ENCODE measurements around the gene ORAI1.
"Not testable (repeated sequence)": the region's sequence is repeated elsewhere in the genome, so short reads cannot be mapped to it uniquely, and the experiment has no call there.

The ORAI1 gene

GRCh38 chr12:121666829-121667228 lies 40.5 kb downstream of the ORAI1 start:
- H2BK12ac ChIP-seq (ENCODE audit: low read length); H3K4me3 ChIP-seq (ENCODE audit: low read length in 2 of 2); H3K27me3 ChIP-seq (ENCODE audit: control insufficient read depth in 3 of 3, insufficient read depth in 3 of 3, low read depth in 1 of 3, low read length in 3 of 3); H2BK120ac ChIP-seq (ENCODE audit: low read depth, low read length); H3K36me3 ChIP-seq (replicated peaks in 1 of 2; ENCODE audit: control insufficient read depth in 2 of 2, insufficient read depth in 2 of 2, low read length in 2 of 2); H4K8ac ChIP-seq (ENCODE audit: low read depth, low read length); H2AFZ ChIP-seq (ENCODE audit: low read length); H3K4me2 ChIP-seq (ENCODE audit: insufficient read depth, low read length, poor library complexity, severe bottlenecking); H3K4me1 ChIP-seq (ENCODE audit: control insufficient read depth in 2 of 2, insufficient read depth in 1 of 2, low read depth in 1 of 2, low read length in 2 of 2); H3K4ac ChIP-seq (ENCODE audit: low read length); H3K9me3 ChIP-seq (replicated peaks in 1 of 2; ENCODE audit: control insufficient read depth in 2 of 2, insufficient read depth in 1 of 2, low read depth in 1 of 2, low read length in 2 of 2); DNase-seq (ENCODE audit: low spot score); H3K23ac ChIP-seq (ENCODE audit: low read depth, low read length, poor library complexity); H2BK5ac ChIP-seq (ENCODE audit: low read length); H4K91ac ChIP-seq (ENCODE audit: low read depth, low read length, poor library complexity); H3K27ac ChIP-seq (replicated peaks; ENCODE audit: low read length); H2AK5ac ChIP-seq (ENCODE audit: low read depth, low read length); H3K14ac ChIP-seq (ENCODE audit: low read length); H3K9ac ChIP-seq (ENCODE audit: low read depth, low read length, poor library complexity); H2BK15ac ChIP-seq (ENCODE audit: low read length); H3K18ac ChIP-seq (ENCODE audit: low read length); H3K79me1 ChIP-seq (ENCODE audit: low read depth, low read length): not testable (repeated sequence)
- WGBS, 2 donors (ENCODE audit: extremely low coverage in 2 of 2, insufficient read length in 2 of 2, insufficient replicate concordance in 1 of 2): no CpG with 5 or more reads among the region's 6 CpGs

DNA sequence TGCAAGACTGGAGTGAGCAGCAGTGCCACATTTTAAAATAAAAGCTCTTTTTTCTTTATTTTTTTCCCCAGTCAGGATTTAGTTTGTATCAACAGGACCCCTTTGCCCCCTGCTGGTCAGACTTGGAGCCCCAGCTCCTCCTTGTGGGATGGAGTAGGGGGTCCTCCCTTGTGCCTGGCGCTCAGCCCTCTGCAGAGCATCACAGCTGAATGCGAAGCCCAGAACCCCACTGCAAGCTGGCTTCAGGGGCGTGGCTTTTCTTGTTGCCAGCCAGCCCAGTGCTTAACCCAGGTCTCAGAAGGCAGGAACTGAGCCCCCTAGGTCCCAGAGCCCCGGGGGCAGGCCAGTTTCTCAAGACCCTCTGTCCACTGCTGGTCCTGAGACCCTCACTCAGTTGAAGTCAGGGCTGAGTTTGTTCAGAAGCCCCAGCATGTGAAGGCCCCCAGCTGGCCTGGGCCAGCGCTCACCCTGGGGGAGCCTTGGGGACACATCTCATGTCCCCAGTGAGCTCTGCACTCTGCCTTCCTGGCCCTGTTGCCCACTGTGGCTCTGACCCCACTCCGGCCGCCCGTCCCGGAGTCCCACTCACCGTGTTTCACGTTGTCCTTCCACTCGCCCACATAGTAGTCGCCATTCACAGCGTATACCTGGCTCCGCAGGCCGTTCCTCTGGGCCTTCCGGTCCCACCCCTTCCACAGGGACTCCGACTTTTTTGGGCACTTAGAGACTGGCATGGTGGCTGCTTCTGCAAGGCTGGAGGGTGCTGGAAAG lies 42.6 kb downstream of the ORAI1 start:
- peak overlapping the region; percentile 50 for H2AFZ ChIP-seq (ENCODE audit: low read length)
- H4K8ac ChIP-seq (ENCODE audit: low read depth, low read length): no peak overlapping the region
- peak overlapping the region; percentile 68 for H2BK5ac ChIP-seq (ENCODE audit: low read length)
- H3K4me2 ChIP-seq (ENCODE audit: insufficient read depth, low read length, poor library complexity, severe bottlenecking): no peak overlapping the region
- no peak overlapping the region for H3K9ac ChIP-seq (ENCODE audit: low read depth, low read length, poor library complexity)
- H2AK5ac ChIP-seq (ENCODE audit: low read depth, low read length): peak overlapping the region; percentile 91
- H3K4me1 ChIP-seq (ENCODE audit: control insufficient read depth in 2 of 2, insufficient read depth in 1 of 2, low read depth in 1 of 2, low read length in 2 of 2): peaks cover 0 to 8% of the 10 kb centered on the region in 2 donors
- peak; percentile 61 for DNase-seq (ENCODE audit: low spot score)
- H3K23ac ChIP-seq (ENCODE audit: low read depth, low read length, poor library complexity): no peak overlapping the region
- H3K9me3 ChIP-seq (replicated peaks in 1 of 2; ENCODE audit: control insufficient read depth in 2 of 2, insufficient read depth in 1 of 2, low read depth in 1 of 2, low read length in 2 of 2): no peaks in the 10 kb centered on the region
- H3K27ac ChIP-seq (replicated peaks; ENCODE audit: low read length): no peak overlapping the region
- WGBS, 2 donors (ENCODE audit: extremely low coverage in 2 of 2, insufficient read length in 2 of 2, insufficient replicate concordance in 1 of 2): no CpG with 5 or more reads among the region's 18 CpGs
- H2BK12ac ChIP-seq (ENCODE audit: low read length): peak overlapping the region; percentile 90
- H2BK15ac ChIP-seq (ENCODE audit: low read length): peak overlapping the region; percentile 94
- H2BK120ac ChIP-seq (ENCODE audit: low read depth, low read length): no peak overlapping the region
- peaks cover 3% of the 10 kb centered on the region for H3K79me1 ChIP-seq (ENCODE audit: low read depth, low read length)
- no peak overlapping the region for H3K18ac ChIP-seq (ENCODE audit: low read length)
- no peaks in the 10 kb centered on the region for H3K36me3 ChIP-seq (replicated peaks in 1 of 2; ENCODE audit: control insufficient read depth in 2 of 2, insufficient read depth in 2 of 2, low read length in 2 of 2)
- no peaks in the 10 kb centered on the region for H3K27me3 ChIP-seq (ENCODE audit: control insufficient read depth in 3 of 3, insufficient read depth in 3 of 3, low read depth in 1 of 3, low read length in 3 of 3)
- H3K4ac ChIP-seq (ENCODE audit: low read length): no peak overlapping the region
- H3K14ac ChIP-seq (ENCODE audit: low read length): peak overlapping the region; percentile 4
- no peak overlapping the region for H3K4me3 ChIP-seq (ENCODE audit: low read length in 2 of 2)
- H4K91ac ChIP-seq (ENCODE audit: low read depth, low read length, poor library complexity): no peak overlapping the region

- no peak within 1 kb of the TSS for H4K8ac ChIP-seq (ENCODE audit: low read depth, low read length)
- no peak within 1 kb of the TSS for H4K91ac ChIP-seq (ENCODE audit: low read depth, low read length, poor library complexity)
- H2BK5ac ChIP-seq (ENCODE audit: low read length): peak within 1 kb of the TSS; percentile 68
- no peak within 1 kb of the TSS for H3K18ac ChIP-seq (ENCODE audit: low read length)
- no peaks in the 10 kb centered on the region for H3K27me3 ChIP-seq (ENCODE audit: control insufficient read depth in 3 of 3, insufficient read depth in 3 of 3, low read depth in 1 of 3, low read length in 3 of 3)
- DNase-seq (ENCODE audit: low spot score): no peak
- H2BK12ac ChIP-seq (ENCODE audit: low read length): peak within 1 kb of the TSS; percentile 90
- peaks cover 0 to 8% of the 10 kb centered on the region in 2 donors for H3K4me1 ChIP-seq (ENCODE audit: control insufficient read depth in 2 of 2, insufficient read depth in 1 of 2, low read depth in 1 of 2, low read length in 2 of 2)
- H3K27ac ChIP-seq (replicated peaks; ENCODE audit: low read length): peak within 1 kb of the TSS; percentile 36
- H2BK120ac ChIP-seq (ENCODE audit: low read depth, low read length): no peak within 1 kb of the TSS
- peaks cover under 1% of the 10 kb centered on the region for H3K79me1 ChIP-seq (ENCODE audit: low read depth, low read length)
- no peak within 1 kb of the TSS for H3K4me2 ChIP-seq (ENCODE audit: insufficient read depth, low read length, poor library complexity, severe bottlenecking)
- no CpG with 5 or more reads among the region's 5 CpGs for WGBS, 2 donors (ENCODE audit: extremely low coverage in 2 of 2, insufficient read length in 2 of 2, insufficient replicate concordance in 1 of 2)
- H3K14ac ChIP-seq (ENCODE audit: low read length): peak within 1 kb of the TSS; percentile 4
- peak within 1 kb of the TSS; percentile 94 for H2BK15ac ChIP-seq (ENCODE audit: low read length)
- H2AFZ ChIP-seq (ENCODE audit: low read length): peak within 1 kb of the TSS; percentile 50
- no peaks in the 10 kb centered on the region for H3K36me3 ChIP-seq (replicated peaks in 1 of 2; ENCODE audit: control insufficient read depth in 2 of 2, insufficient read depth in 2 of 2, low read length in 2 of 2)
- H3K9ac ChIP-seq (ENCODE audit: low read depth, low read length, poor library complexity): no peak within 1 kb of the TSS
- no peak within 1 kb of the TSS for H3K23ac ChIP-seq (ENCODE audit: low read depth, low read length, poor library complexity)
- no peaks in the 10 kb centered on the region for H3K9me3 ChIP-seq (replicated peaks in 1 of 2; ENCODE audit: control insufficient read depth in 2 of 2, insufficient read depth in 1 of 2, low read depth in 1 of 2, low read length in 2 of 2)
- H3K4me3 ChIP-seq (ENCODE audit: low read length in 2 of 2): no peak within 1 kb of the TSS
- H3K4ac ChIP-seq (ENCODE audit: low read length): no peak within 1 kb of the TSS
- peak within 1 kb of the TSS; percentile 91 for H2AK5ac ChIP-seq (ENCODE audit: low read depth, low read length)
Observed at GRCh38 chr12:121669521-121669900, 43.2 kb downstream of the ORAI1 start, which contains the start of gene MORN3. Gene MORN3 (minus strand): TSS chr12:121669654. CDS start chr12:121669483, 171 bp downstream.

GRCh38 chr12:121673013-121673511 lies 46.7 kb downstream of the ORAI1 start:
- Histone ChIP-seq H3K18ac (ENCODE audit: low read length) (peak overlapping the region; percentile 11), H3K4me1 (ENCODE audit: control insufficient read depth in 2 of 2, insufficient read depth in 1 of 2, low read depth in 1 of 2, low read length in 2 of 2) (peaks cover 0 to 8% of the 10 kb centered on the region in 2 donors), H3K9ac (ENCODE audit: low read depth, low read length, poor library complexity) (no peak overlapping the region), H3K14ac (ENCODE audit: low read length) (no peak overlapping the region), H4K8ac (ENCODE audit: low read depth, low read length) (peak overlapping the region; percentile 29), H3K4ac (ENCODE audit: low read length) (peak overlapping the region; percentile 95), H2AK5ac (ENCODE audit: low read depth, low read length) (peak overlapping the region; percentile 94), H2BK12ac (ENCODE audit: low read length) (no peak overlapping the region), H3K4me3 (ENCODE audit: low read length in 2 of 2) (no peak overlapping the region), H2BK120ac (ENCODE audit: low read depth, low read length) (peak overlapping the region; percentile 41), H3K9me3 (replicated peaks in 1 of 2; ENCODE audit: control insufficient read depth in 2 of 2, insufficient read depth in 1 of 2, low read depth in 1 of 2, low read length in 2 of 2) (no peaks in the 10 kb centered on the region), H2BK15ac (ENCODE audit: low read length) (peak overlapping the region; percentile 71), H3K27me3 (ENCODE audit: control insufficient read depth in 3 of 3, insufficient read depth in 3 of 3, low read depth in 1 of 3, low read length in 3 of 3) (no peaks in the 10 kb centered on the region), H3K36me3 (replicated peaks in 1 of 2; ENCODE audit: control insufficient read depth in 2 of 2, insufficient read depth in 2 of 2, low read length in 2 of 2) (no peaks in the 10 kb centered on the region), H3K79me1 (ENCODE audit: low read depth, low read length) (no peaks in the 10 kb centered on the region), H3K4me2 (ENCODE audit: insufficient read depth, low read length, poor library complexity, severe bottlenecking) (peak overlapping the region; percentile 66), H2AFZ (ENCODE audit: low read length) (peak overlapping the region; percentile 22), H3K23ac (ENCODE audit: low read depth, low read length, poor library complexity) (peak overlapping the region; percentile 55), H4K91ac (ENCODE audit: low read depth, low read length, poor library complexity) (no peak overlapping the region), H3K27ac (replicated peaks; ENCODE audit: low read length) (no peak overlapping the region), H2BK5ac (ENCODE audit: low read length) (no peak overlapping the region)
- WGBS, 2 donors (ENCODE audit: extremely low coverage in 2 of 2, insufficient read length in 2 of 2, insufficient replicate concordance in 1 of 2): no CpG with 5 or more reads among the region's 12 CpGs
- no peak for DNase-seq (ENCODE audit: low spot score)

All from neuronal stem cell (in vitro differentiated cells).